K562 (cell line): ENCODE results near the gene MFSD12. TPM values are rescaled to one million over a fixed set of nuclear protein-coding genes. Genes with fewer than 3 reads are reported as not detected.

Source experiments
- BCLAF1 ChIP-seq, 2 experiments: fragments of 450-650 bp in 1 of 2; IDR thresholded peaks; 2 replicates each; pipeline ENCODE4 v1.6.1; 2011 to 2017; ENCODE audit warnings: low read depth in 2 of 2, antibody characterized with exemption in 1 of 2, borderline replicate concordance in 1 of 2, low read length in 1 of 2, mild to moderate bottlenecking in 1 of 2, mixed read lengths in 1 of 2; ENCODE audit not compliant: control insufficient read depth in 1 of 2
- CBX3 ChIP-seq, 2 experiments: IDR thresholded peaks; 1 replicate in 1 of 2; 2 replicates in 1 of 2; pipeline ENCODE4 v1.6.1; 2012; ENCODE audit warnings: inconsistent platforms in 2 of 2, low read length in 2 of 2, borderline replicate concordance in 1 of 2, control low read depth in 1 of 2
- CTBP1 ChIP-seq: fragments of 450-650 bp; IDR thresholded peaks from 2 replicates; pipeline ENCODE4 v1.6.1; 2016; ENCODE audit warnings: borderline replicate concordance
- EGR1 ChIP-seq: fragments of 450-650 bp; conservative IDR thresholded peaks from 2 replicates; pipeline ENCODE4 v1.6.1; 2017; ENCODE audit warnings: mild to moderate bottlenecking
- ELF1 ChIP-seq: fragments of 200-800 bp; sonication (Bioruptor generic); IDR thresholded peaks from 2 replicates; pipeline ENCODE4 v1.6.1; 2016; ENCODE audit warnings: missing genetic modification characterization, missing compliant biosample characterization
- EZH2 ChIP-seq: IDR thresholded peaks from 2 replicates; pipeline ENCODE4 v1.6.1; 2012; ENCODE audit warnings: low read depth, mild to moderate bottlenecking, inconsistent platforms, low read length, borderline replicate concordance
- GABPB2 ChIP-seq: fragments of 250-450 bp; sonication (Bioruptor Pico); conservative IDR thresholded peaks from 2 replicates; pipeline ENCODE4 v1.5.1; 2021; ENCODE audit warnings: mild to moderate bottlenecking
- KLF13 ChIP-seq: fragments of 450-650 bp; IDR thresholded peaks from 2 replicates; pipeline ENCODE4 v1.6.1; 2016; ENCODE audit warnings: missing genetic modification characterization, low read depth, mild to moderate bottlenecking, missing compliant biosample characterization, moderate library complexity, borderline replicate concordance
- MTF1 ChIP-seq: fragments of 250-450 bp; sonication (Bioruptor Pico); IDR thresholded peaks from 2 replicates; pipeline ENCODE4 v1.9.0; 2021; ENCODE audit warnings: moderate library complexity, mild to moderate bottlenecking, inconsistent platforms, borderline replicate concordance
- MYNN ChIP-seq, 2 experiments: sonication (generic); formaldehyde crosslinking in 1 of 2; IDR thresholded peaks; 2 replicates each; pipeline versions ENCODE4 v1.5.0 to v1.6.1; 2016 to 2020; ENCODE audit warnings: antibody characterized with exemption in 1 of 2, missing genetic modification reagents in 1 of 2
- NFRKB ChIP-seq: fragments of 450-650 bp; IDR thresholded peaks from 2 replicates; pipeline ENCODE4 v1.6.1; 2016; ENCODE audit warnings: low read depth
- PHF20 ChIP-seq: fragments of 450-650 bp; IDR thresholded peaks from 2 replicates; pipeline ENCODE4 v1.6.1; 2018; ENCODE audit not compliant: partially characterized antibody
- PTRF ChIP-seq: fragments of 450-650 bp; IDR thresholded peaks from 2 replicates; pipeline ENCODE4 v1.6.1; 2016; ENCODE audit warnings: mild to moderate bottlenecking, missing genetic modification characterization, missing compliant biosample characterization
- SMARCE1 ChIP-seq: fragments of 450-650 bp; IDR thresholded peaks from 2 replicates; pipeline ENCODE4 v1.7.1; 2016; ENCODE audit warnings: mild to moderate bottlenecking
- SP1 ChIP-seq: sonication (generic); formaldehyde crosslinking; IDR thresholded peaks from 2 replicates; pipeline ENCODE4 v1.8.1; 2022; ENCODE audit warnings: mild to moderate bottlenecking, missing genetic modification reagents
- U2AF2 ChIP-seq: fragments of 200-400 bp; formaldehyde crosslinking; optimal IDR thresholded peaks from 2 replicates; pipeline ENCODE3; 2017; ENCODE audit warnings: low read depth, mild to moderate bottlenecking, low read length
- XRCC5 ChIP-seq: fragments of 200-400 bp; formaldehyde crosslinking; IDR thresholded peaks from 2 replicates; pipeline ENCODE4 v1.6.1; 2017; ENCODE audit warnings: low read depth, mild to moderate bottlenecking, low read length
- ZNF395 ChIP-seq: fragments of 200-800 bp; sonication (Bioruptor generic); IDR thresholded peaks from 2 replicates; pipeline ENCODE4 v1.6.1; 2017; ENCODE audit warnings: missing genetic modification characterization, missing compliant biosample characterization
- ZNF584 ChIP-seq: fragments of 200-800 bp; sonication (Bioruptor generic); IDR thresholded peaks from 2 replicates; pipeline ENCODE4 v1.6.1; 2016; ENCODE audit warnings: low read depth, mild to moderate bottlenecking, missing genetic modification characterization, missing compliant biosample characterization
- ZNF695 ChIP-seq: fragments of 450-650 bp; formaldehyde crosslinking; IDR thresholded peaks from 2 replicates; pipeline ENCODE4 v1.4.0; 2020; ENCODE audit warnings: mild to moderate bottlenecking, moderate library complexity
- polyA plus RNA-seq, 8 experiments: library from polyadenylated mRNA; depleted of rRNA in 4 of 8; stranded (reverse) in 5 of 8; unstranded in 3 of 8; fragments of >200 nt; fragmentation: Nextera tagmentation in 2 of 8; fragmentation: Illumina TruSeq in 1 of 8; extraction: Ambion mirVana in 2 of 8; extraction: Trizol in 1 of 8; gene quantifications; 2 replicates each; pipeline versions ENCODE4 v1.2.1 to v1.2.3, GENCODE V29; 2011 to 2014; ENCODE audit warnings: inconsistent platforms in 1 of 8, missing spikeins in 1 of 8
- total RNA-seq, 7 experiments: library from RNA; depleted of rRNA in 6 of 7; stranded (reverse); fragments of >200 nt in 6 of 7; fragmentation: Illumina TruSeq in 2 of 7; extraction: Trizol in 2 of 7; gene quantifications; 2 replicates each; pipeline versions ENCODE4 v1.2.1 to v1.2.3, GENCODE V29; 2011 to 2021; ENCODE audit warnings: low replicate concordance in 1 of 7
- TF ChIP-seq, protein P1 (sequence below): sonication (generic); formaldehyde crosslinking; IDR thresholded peaks from 2 replicates; pipeline ENCODE4 v1.8.0; 2022; ENCODE audit warnings: mild to moderate bottlenecking, missing genetic modification reagents
- TF ChIP-seq, protein P2 (sequence below): fragments of 450-650 bp; IDR thresholded peaks from 2 replicates; pipeline ENCODE4 v1.6.1; 2016

The MFSD12 gene
- total and polyA plus RNA-seq, 9 of the 15 experiments (the other 6 are each of a cell fraction or from before 2014, with no cell fraction given): 0.69 to 112 (median 31.8) TPM

DNA sequence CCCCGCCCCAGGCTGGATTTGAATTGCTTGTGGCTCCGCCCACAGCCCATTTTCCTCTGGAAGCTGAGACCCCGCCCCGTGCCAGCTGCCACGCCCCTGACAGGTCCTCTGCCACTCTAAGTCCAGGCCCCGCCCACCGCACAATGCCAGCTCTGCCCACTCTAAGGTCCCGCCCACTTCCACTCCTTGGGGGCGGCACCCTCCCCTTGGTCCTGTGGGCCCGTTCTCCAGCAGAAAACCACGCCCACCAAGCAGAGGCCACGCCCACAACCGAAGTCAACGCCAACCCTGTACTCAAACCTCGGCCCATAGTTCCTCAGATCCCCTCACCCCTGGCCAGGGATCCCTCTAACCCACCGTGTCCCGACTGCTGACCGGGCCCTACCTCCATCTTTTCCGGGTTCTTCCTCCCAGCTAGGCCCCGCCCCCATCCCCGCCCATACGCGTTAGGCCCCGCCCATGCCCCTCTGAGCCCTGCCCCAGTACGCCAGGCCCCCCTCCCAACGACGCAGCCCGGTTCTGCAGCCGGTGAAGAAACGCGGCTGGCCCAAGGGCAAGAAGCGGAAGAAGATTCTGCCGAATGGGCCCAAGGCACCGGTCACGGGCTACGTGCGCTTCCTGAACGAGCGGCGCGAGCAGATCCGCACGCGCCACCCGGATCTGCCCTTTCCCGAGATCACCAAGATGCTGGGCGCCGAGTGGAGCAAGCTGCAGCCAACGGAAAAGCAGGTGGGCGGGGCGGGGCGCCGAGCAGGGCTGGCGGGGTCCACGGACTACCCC is 16.7 kb upstream of the MFSD12 start (continued):
- TF ChIP-seq, protein P1, sequence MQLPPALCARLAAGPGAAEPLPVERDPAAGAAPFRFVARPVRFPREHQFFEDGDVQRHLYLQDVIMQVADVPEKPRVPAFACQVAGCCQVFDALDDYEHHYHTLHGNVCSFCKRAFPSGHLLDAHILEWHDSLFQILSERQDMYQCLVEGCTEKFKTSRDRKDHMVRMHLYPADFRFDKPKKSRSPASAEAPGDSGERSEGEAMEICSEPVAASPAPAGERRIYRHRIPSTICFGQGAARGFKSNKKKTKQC (CRISPR knock-in tag): 0 out of 2 replicates have a peak, but pooled peaks have one; percentile 20
- TF ChIP-seq GABPB2 (CRISPR knock-in tag) (no peak), BCLAF1 (IDR thresholded peaks at IDR 0.05; ENCODE audit: borderline replicate concordance in 1 of 2, control insufficient read depth in 1 of 2, low read depth in 2 of 2, low read length in 1 of 2) (no peak), U2AF2 (no peak), ZNF695 (CRISPR knock-in tag) (no peak), PTRF (no peak), ELF1 (peak; percentile 59), CTBP1 (peak; percentile 36; the same call in 1 of the 2 replicates), SP1 (CRISPR knock-in tag) (peak; percentile 100), MYNN (IDR thresholded peaks at IDR 0.05) (peak; percentile 76), MYNN (CRISPR knock-in tag; IDR thresholded peaks at IDR 0.05) (no peak), MTF1 (CRISPR knock-in tag) (no peak), ZNF395 (0 out of 2 replicates have a peak, but pooled peaks have one; percentile 29), CBX3 (IDR thresholded peaks at IDR 0.05; ENCODE audit: borderline replicate concordance in 1 of 2, low read length in 2 of 2) (peak in 1 of 2 experiments; percentile 17; a peak in 1 of 3 replicates), NFRKB (0 out of 2 replicates have a peak, but pooled peaks have one; percentile 36), SMARCE1 (no peak), EGR1 (peak; percentile 53; the same call in 1 of the 2 replicates), EZH2 (no peak), XRCC5 (peak; percentile 38; the same call in 1 of the 2 replicates), PHF20 (no peak), ZNF584 (CRISPR knock-in tag) (no peak), KLF13 (tag) (peak; percentile 69)
- TF ChIP-seq, protein P2, sequence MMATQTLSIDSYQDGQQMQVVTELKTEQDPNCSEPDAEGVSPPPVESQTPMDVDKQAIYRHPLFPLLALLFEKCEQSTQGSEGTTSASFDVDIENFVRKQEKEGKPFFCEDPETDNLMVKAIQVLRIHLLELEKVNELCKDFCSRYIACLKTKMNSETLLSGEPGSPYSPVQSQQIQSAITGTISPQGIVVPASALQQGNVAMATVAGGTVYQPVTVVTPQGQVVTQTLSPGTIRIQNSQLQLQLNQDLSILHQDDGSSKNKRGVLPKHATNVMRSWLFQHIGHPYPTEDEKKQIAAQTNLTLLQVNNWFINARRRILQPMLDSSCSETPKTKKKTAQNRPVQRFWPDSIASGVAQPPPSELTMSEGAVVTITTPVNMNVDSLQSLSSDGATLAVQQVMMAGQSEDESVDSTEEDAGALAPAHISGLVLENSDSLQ: peak; percentile 97
